ENCODE data around the gene ZFP30.
"Not testable (repeated sequence)": the region's sequence is repeated elsewhere in the genome, so short reads cannot be mapped to it uniquely, and the experiment has no call there.

DNA sequence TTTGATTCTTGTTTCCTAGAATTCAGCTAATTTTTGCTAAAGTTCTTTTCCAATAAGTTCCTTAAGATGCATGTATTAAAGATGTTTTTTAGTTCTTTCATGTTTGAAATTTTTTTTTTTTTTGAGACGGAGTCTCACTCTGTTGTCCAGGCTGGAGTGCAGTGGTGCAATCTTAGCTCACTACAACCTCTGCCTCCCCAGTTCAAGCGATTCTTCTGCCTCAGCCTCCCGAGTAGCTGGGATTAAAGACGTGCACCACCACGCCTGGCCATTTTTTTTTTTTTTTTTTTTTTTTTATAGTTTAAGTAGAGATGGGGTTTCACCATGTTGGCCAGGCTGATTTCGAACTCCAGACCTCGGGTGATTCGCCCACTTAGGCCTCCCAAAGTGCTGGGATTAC is 1.9 kb upstream of the ZFP30 start:
- TF ChIP-seq, protein P1, sequence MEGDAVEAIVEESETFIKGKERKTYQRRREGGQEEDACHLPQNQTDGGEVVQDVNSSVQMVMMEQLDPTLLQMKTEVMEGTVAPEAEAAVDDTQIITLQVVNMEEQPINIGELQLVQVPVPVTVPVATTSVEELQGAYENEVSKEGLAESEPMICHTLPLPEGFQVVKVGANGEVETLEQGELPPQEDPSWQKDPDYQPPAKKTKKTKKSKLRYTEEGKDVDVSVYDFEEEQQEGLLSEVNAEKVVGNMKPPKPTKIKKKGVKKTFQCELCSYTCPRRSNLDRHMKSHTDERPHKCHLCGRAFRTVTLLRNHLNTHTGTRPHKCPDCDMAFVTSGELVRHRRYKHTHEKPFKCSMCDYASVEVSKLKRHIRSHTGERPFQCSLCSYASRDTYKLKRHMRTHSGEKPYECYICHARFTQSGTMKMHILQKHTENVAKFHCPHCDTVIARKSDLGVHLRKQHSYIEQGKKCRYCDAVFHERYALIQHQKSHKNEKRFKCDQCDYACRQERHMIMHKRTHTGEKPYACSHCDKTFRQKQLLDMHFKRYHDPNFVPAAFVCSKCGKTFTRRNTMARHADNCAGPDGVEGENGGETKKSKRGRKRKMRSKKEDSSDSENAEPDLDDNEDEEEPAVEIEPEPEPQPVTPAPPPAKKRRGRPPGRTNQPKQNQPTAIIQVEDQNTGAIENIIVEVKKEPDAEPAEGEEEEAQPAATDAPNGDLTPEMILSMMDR (IDR thresholded peaks at IDR 0.05): not testable (repeated sequence)
- TF ChIP-seq POLR2A (IDR thresholded peaks at IDR 0.05): not testable (repeated sequence)
